ENCODE measurements around the gene PRTN3. TPM values are rescaled to one million over a fixed set of nuclear protein-coding genes. Genes with fewer than 3 reads are reported as not detected.
A peak's percentile ranks its signal among the peaks of the same experiment; 100 is the strongest.

The PRTN3 gene
- total RNA-seq, 1 experiment from 2014 or later, result 0.66 TPM

DNA sequence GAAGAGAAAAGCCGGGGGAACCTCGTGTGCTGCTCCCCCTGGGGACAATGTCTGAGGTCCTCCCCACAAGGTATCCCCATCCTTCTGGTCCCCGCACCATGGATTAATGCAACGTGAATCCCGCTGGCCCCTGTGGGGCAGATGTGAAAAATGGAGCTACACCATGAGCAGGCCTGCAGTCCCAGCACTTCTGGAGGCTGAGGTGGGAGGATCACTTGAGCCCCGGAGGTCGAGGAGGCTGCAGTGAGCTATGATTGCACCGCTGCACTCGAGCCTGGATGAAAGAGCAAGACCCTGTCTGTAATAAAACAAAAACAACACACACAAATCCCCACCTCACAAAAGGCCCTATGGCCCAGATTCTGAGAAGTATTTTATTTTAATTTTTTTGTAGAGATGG, 17.5 kb downstream of the PRTN3 start:
- Histone ChIP-seq H3K4me3 (ENCODE audit: insufficient read depth, low read depth, low read length) (no peak overlapping the region), H3K27me3 (ENCODE audit: control insufficient read depth, insufficient read depth, low read length) (peaks cover 25% of the 10 kb centered on the region)
- DNase-seq, result no peak

DNA sequence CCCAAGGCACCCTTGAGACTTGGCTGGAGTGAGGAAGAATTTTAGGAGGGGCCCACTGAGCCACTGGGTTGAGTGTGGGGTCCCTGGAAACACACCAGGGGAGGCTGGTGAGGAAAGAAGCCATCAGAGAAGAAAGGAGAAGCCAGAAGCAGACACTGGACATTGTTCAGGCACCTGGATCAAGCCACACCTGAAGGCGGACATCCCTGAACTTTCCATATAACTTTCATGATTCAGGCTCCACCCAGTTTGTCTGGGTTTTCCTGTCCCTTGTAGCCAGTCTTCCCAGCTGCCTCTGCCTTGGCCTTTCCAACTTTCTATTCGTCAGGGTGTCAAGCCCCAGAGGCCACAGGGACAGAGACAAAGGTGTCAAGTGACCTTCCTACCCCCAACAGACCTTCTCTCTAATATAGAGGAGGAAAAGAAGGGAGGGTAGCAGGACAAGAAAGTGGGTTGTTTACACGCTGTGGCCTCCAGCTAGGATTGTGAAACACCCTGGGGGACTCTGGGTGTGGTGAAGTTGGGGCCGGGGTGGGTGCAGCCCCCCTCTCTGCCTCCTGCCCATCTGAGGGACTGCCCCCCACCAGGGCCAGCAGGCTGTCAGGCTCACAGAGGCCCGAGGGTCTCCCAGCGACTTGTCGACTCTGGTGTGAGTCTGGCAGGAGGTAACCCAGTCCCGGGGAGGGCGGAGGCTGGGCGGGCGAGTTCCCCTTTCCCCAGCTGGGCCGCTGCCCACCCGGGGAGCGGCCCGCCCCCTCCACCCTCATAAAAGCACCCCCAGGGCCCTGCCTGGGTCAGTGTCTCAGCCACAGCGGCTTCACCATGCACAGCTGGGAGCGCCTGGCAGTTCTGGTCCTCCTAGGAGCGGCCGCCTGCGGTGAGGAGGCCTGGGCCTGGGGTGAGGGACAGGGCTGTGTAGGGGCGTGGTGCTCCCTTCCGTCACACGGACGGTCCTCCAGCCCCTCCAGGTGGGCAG, 18.4 kb downstream of the PRTN3 start, which contains the start of gene CFD:
TSS of gene CFD (plus strand) at position 797 of the 976 bp plus-strand sequence. CDS start at position 823, 26 bp downstream.
- Histone ChIP-seq H3K27me3 (ENCODE audit: control insufficient read depth, insufficient read depth, low read length) (peaks cover 28% of the 10 kb centered on the region), H3K4me3 (ENCODE audit: insufficient read depth, low read depth, low read length) (peak within 1 kb of the TSS; percentile 52), H3K36me3 (replicated peaks; ENCODE audit: control insufficient read depth, insufficient read depth, low read length) (no peaks in the 10 kb centered on the region)
- peak; percentile 58 for DNase-seq

More for the DNA sequence above, 17.5 kb downstream of the PRTN3 start:
- no peaks in the 10 kb centered on the region for H3K36me3 ChIP-seq (replicated peaks; ENCODE audit: control insufficient read depth, insufficient read depth, low read length)

DNA sequence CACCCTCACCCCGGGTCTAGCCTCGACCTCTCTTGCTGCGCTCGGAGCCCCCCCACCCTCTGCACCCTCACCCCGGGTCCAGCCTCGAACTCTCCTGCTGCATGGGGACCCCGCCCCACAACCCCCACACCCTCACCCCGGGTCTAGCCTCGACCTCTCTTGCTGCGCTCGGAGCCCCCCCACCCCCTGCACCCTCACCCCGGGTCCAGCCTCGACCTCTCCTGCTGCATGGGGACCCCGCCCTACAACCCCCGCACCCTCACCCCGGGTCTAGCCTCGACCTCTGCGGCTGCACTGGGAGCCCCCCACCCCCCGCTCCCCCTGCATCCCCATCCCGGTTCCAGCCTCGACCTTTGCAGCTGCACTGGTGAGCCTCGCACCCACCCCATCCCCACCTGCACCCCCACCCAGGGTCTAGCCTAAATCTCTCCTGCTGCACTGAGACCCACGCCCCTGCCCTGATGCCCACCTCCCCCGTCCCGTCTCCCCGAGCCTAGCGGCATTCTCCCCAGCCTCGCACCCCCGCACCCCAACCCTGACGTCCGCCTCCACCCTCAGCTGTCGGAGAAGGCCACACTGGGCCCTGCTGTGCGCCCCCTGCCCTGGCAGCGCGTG, 20.4 kb downstream of the PRTN3 start:
- Histone ChIP-seq H3K4me3 (ENCODE audit: insufficient read depth, low read depth, low read length) (peak overlapping the region; percentile 32), H3K36me3 (replicated peaks; ENCODE audit: control insufficient read depth, insufficient read depth, low read length) (no peaks in the 10 kb centered on the region), H3K27me3 (ENCODE audit: control insufficient read depth, insufficient read depth, low read length) (peaks cover 28% of the 10 kb centered on the region)
- peak; percentile 63 for DNase-seq

DNA sequence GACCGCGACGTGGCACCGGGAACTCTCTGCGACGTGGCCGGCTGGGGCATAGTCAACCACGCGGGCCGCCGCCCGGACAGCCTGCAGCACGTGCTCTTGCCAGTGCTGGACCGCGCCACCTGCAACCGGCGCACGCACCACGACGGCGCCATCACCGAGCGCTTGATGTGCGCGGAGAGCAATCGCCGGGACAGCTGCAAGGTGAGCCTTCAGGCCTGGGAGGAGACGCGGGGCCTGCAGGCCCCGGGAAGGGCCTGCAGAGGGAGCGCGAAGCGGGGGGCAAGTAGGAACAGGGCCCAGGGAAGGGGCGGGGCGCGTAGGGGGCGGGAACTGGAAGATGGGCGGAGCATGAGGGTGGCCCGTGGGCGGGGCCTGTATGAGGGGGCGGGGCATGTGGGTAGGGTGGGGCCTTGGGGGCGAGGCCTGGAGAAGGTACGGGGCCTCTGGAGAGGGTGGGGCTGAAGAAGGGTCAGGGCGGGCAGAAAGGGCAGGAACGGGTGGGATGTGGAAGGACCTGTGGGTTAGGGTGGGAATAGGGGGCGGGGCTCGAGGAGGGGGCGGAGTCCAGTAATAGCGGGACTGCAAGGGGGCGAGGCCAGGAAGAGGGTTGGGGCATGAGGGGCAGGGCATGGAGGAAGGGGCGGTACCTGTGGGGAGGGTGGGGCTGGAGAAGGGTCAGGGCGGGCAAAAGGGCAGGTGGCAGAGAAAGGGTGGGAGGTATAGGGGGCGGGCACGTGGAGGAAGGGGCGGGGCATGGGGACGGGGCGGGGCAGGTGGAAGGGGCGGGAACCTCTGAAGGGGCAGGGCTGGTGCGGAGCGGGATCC, 21.2 kb downstream of the PRTN3 start:
- Histone ChIP-seq H3K36me3 (replicated peaks; ENCODE audit: control insufficient read depth, insufficient read depth, low read length) (no peaks in the 10 kb centered on the region), H3K27me3 (ENCODE audit: control insufficient read depth, insufficient read depth, low read length) (peaks cover 28% of the 10 kb centered on the region), H3K4me3 (ENCODE audit: insufficient read depth, low read depth, low read length) (peak overlapping the region; percentile 50)
- DNase-seq, result peak; percentile 98

DNA sequence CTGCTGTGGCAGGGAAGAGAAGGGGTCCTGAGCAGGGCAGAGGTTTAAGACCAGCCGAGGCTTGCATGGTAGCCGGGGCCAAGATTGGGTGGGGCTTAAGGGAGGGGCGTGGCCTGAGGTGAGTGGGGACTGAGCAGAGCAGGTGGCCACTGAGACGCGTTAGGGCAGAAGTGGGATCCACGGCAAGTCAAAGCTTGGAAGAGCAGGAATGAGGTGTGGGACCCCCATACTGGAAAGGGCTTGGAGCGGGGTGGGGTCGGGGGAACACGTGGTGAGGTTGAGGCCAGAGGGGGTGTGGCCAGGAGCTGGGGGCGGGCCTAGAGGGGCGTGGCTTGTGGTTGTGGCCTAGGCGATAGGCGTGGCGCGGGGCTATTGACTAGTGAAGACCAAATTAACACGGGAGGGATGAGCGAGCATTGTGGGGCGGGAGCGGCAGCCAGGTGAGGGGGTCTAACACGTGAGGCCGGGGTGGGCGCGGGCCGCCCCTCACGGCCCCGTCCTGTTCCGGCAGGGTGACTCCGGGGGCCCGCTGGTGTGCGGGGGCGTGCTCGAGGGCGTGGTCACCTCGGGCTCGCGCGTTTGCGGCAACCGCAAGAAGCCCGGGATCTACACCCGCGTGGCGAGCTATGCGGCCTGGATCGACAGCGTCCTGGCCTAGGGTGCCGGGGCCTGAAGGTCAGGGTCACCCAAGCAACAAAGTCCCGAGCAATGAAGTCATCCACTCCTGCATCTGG, 21.9 kb downstream of the PRTN3 start:
- no peaks in the 10 kb centered on the region for H3K36me3 ChIP-seq (replicated peaks; ENCODE audit: control insufficient read depth, insufficient read depth, low read length)
- H3K4me3 ChIP-seq (ENCODE audit: insufficient read depth, low read depth, low read length), result peak overlapping the region; percentile 50
- DNase-seq, result peak; percentile 96
- peaks cover 28% of the 10 kb centered on the region for H3K27me3 ChIP-seq (ENCODE audit: control insufficient read depth, insufficient read depth, low read length)

DNA sequence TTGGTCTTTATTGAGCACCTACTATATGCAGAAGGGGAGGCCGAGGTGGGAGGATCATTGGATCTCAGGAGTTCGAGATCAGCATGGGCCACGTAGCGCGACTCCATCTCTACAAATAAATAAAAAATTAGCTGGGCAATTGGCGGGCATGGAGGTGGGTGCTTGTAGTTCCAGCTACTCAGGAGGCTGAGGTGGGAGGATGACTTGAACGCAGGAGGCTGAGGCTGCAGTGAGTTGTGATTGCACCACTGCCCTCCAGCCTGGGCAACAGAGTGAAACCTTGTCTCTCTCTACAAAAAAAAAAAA, 22.5 kb downstream of the PRTN3 start:
- Histone ChIP-seq H3K27me3 (ENCODE audit: control insufficient read depth, insufficient read depth, low read length) (peaks cover 28% of the 10 kb centered on the region), H3K4me3 (ENCODE audit: insufficient read depth, low read depth, low read length) (peak overlapping the region; percentile 50; the same call in 1 of the 2 replicates), H3K36me3 (replicated peaks; ENCODE audit: control insufficient read depth, insufficient read depth, low read length) (no peaks in the 10 kb centered on the region)
- DNase-seq, result no peak

DNA sequence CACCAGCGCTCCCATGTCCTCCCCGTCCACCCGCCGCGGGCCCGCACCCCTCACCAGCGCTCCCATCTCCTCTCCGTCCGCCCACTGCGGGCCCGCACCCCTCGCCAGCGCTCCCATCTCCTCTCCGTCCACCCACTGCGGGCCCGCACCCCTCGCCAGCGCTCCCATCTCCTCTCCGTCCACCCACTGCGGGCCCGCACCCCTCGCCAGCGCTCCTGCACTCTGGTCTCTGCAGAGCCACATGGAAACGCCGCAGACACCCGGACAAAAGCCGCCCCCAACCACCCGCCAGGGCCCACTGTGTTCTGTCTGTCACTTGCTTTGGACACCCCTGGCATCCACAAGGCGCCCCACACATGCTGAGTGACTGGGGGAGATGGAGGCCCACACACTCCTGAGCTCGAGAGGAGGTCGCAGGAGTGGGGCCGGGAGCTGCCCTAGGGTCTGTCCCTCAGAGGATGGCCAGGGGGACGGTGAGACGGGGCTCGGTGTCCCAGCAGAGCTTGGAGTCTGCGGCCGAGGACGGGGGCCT, 26.0 kb downstream of the PRTN3 start:
- DNase-seq, result peak; percentile 74
- H3K27me3 ChIP-seq (ENCODE audit: control insufficient read depth, insufficient read depth, low read length), result peaks cover 6% of the 10 kb centered on the region; the same call in 1 of the 2 replicates
- H3K36me3 ChIP-seq (replicated peaks; ENCODE audit: control insufficient read depth, insufficient read depth, low read length), result no peaks in the 10 kb centered on the region
- H3K4me3 ChIP-seq (ENCODE audit: insufficient read depth, low read depth, low read length), result no peak overlapping the region; the same call in 1 of the 2 replicates

DNA sequence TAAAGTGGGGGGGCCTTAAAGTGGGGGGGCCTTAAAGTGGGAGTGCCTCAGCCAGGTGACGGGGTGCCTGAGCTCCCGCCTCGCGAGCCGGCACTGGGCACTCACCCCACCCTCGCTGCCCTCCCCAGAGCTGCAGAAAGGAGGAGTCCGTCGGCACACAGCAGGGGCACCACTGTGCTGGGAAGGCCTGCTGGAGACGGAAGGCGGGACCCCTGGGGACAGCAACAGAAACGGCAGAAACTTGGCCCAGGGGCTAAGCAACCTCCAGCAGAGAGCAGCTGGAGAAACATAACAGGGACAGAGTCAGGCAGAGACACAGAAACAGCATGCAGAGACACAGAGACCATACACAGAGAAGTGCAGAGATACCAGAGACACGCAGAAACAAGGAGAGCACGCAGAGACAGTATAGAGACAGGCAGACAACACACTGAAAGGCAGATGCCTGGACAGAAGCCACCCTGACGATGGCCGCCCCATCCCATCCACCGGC, 26.5 kb downstream of the PRTN3 start:
- Histone ChIP-seq H3K27me3 (ENCODE audit: control insufficient read depth, insufficient read depth, low read length) (peaks cover 6% of the 10 kb centered on the region; the same call in 1 of the 2 replicates), H3K4me3 (ENCODE audit: insufficient read depth, low read depth, low read length) (no peak overlapping the region), H3K36me3 (replicated peaks; ENCODE audit: control insufficient read depth, insufficient read depth, low read length) (no peaks in the 10 kb centered on the region)
- DNase-seq, result peak; percentile 77

DNA sequence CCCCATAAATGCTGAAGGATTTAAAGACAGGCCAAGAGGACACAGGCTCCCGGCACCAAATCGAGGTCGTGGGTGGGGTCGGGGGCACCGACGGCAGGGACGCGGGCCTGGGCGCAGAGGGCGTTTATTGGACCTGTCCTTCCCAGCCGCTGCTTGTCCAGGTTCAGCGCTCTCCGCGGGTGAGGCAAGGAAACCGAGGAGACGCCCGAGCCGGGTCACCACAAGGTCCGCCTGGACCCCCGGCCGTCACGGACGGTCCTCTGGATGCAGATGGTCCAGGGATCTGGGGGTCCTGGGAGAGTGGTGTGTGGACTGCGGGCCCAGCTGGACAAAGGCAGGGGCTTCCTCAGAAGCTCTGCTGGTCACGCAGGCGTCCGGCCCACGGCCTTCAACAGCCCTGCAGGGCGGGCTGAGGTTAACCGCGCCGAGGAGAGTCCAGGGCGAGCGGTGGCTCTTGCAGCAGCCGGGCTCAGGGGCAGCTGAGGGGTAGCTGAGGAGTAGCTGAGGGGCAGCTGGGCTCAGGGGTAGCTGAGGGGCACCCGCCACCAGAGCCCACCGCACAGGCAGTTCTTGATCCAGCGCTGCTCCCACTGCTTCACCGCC, 27.2 kb downstream of the PRTN3 start:
- Histone ChIP-seq H3K36me3 (replicated peaks; ENCODE audit: control insufficient read depth, insufficient read depth, low read length) (no peaks in the 10 kb centered on the region), H3K27me3 (ENCODE audit: control insufficient read depth, insufficient read depth, low read length) (peaks cover 6% of the 10 kb centered on the region; the same call in 1 of the 2 replicates), H3K4me3 (ENCODE audit: insufficient read depth, low read depth, low read length) (no peak overlapping the region)
- no peak for DNase-seq

DNA sequence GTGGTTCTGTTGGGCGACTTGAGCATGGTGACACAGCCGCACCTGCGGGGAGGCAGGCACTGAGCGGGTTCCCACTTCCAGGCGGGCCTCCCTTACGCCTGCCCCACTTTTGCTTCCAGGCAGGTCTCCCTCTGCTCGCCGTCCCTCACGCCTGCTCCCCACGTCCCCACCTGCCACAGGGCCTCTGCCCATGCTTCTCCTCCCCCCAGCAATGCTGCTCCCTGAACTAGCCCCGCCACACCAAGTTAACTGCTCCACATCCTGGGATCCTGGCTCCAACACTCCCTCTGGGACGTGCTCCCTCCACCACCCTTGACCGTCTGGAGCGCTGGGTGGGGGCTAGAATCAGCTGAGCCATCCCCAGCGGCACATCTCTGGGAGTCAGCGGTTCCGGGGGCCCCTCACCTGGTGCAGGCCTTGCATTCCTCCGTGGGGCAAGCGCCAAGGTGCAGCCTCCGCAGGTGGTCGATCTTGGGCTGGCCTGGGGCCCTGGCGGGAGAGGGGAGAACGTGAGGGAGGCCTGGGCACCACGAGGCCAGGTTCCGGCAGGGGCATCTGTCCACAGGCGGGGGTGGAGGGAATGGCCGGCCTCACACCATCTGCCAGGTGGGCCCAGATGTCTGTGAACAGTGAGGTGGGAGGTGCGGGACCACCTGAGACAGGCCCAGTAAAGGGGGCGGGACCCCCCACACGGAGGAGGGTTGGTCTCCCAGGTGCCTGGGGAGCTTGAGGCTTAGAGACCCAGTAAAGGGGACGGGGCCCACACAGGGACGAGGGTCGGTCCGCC, 27.9 kb downstream of the PRTN3 start:
- no peak overlapping the region for H3K4me3 ChIP-seq (ENCODE audit: insufficient read depth, low read depth, low read length)
- peaks cover 2% of the 10 kb centered on the region; the same call in 1 of the 2 replicates for H3K27me3 ChIP-seq (ENCODE audit: control insufficient read depth, insufficient read depth, low read length)
- DNase-seq, result no peak
- no peaks in the 10 kb centered on the region; the same call in 1 of the 2 replicates for H3K36me3 ChIP-seq (replicated peaks; ENCODE audit: control insufficient read depth, insufficient read depth, low read length)

DNA sequence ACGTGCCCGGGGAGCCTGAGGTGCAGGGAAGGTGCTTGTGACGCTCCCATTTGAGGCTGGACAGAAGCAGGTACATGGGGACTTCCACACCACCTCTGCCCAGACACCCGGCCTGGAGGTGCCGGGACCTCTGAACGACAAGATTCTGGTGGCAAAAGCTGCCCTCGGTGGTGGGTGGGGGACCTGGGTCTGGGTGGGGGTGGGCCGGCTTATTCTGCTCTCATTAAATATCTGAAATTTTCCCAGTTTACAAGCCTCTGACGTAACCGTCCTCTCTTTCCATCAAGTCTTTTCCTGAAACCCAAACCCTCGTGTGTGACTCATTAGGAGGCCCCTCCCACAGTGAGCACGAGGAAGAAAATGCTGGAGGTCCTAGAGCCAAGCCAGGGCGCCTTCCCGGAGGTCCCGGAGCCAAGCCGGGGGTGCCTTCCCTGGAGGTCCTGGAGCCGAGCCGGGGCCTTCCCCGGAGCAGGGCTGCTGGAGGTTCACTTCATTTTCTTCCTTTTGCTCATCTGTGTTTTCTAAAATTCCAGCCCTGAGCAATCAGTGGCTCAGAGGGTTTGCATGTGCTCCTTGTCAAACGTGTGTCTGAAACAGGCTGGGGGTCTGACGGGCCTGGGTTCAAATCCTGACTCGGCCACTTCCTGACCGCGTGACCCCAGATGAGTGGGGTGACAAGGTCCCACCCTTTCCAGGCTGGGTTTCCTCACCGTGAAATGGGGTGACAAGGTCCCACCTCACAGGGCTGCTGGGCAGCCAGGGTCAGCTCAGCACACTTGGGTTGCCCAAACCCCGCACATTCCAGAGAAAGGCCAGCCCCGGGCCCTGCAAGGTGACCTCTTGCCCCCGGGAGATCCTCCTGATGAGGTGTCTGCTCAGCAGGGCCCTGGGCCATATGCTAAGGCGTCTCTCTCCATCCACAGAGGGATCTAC, 28.7 kb downstream of the PRTN3 start:
- no peak for DNase-seq
- Histone ChIP-seq H3K4me3 (ENCODE audit: insufficient read depth, low read depth, low read length) (no peak overlapping the region), H3K27me3 (ENCODE audit: control insufficient read depth, insufficient read depth, low read length) (no peaks in the 10 kb centered on the region), H3K36me3 (replicated peaks; ENCODE audit: control insufficient read depth, insufficient read depth, low read length) (no peaks in the 10 kb centered on the region; the same call in 1 of the 2 replicates)

DNA sequence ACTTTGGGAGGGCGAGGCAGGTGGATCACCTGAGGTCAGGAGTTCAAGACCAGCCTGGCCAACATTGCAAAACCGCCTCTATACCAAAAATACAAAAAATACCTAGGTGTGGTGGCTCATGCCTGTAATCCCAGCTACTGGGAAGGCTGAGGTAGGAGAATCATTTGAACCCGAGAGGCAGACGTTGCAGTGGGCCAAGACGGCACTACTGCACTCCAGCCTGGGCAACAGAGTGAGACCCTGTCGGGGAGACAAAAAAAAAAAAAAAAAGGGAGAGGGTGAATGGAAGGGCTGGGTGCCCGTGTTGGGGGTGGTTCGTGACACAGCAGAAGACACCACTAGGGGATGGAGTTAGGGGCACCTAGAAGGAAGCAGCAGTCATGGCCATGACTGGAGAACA, 29.5 kb downstream of the PRTN3 start:
- Histone ChIP-seq H3K4me3 (ENCODE audit: insufficient read depth, low read depth, low read length) (no peak overlapping the region), H3K36me3 (replicated peaks; ENCODE audit: control insufficient read depth, insufficient read depth, low read length) (no peaks in the 10 kb centered on the region; the same call in 1 of the 2 replicates), H3K27me3 (ENCODE audit: control insufficient read depth, insufficient read depth, low read length) (no peaks in the 10 kb centered on the region)
- no peak for DNase-seq
